Measurements from ENCODE around the gene EPS8L3. TPM values are rescaled to one million over a fixed set of nuclear protein-coding genes. Genes with fewer than 3 reads are reported as not detected.
"Not testable (repeated sequence)": the region's sequence is repeated elsewhere in the genome, so short reads cannot be mapped to it uniquely, and the experiment has no call there.

EPS8L3 gene
- total RNA-seq, 1 experiment from 2014 or later: 0.96 TPM

GRCh38 chr1:109712321-109712864 lies 51.3 kb downstream of the EPS8L3 start (continued):
- TF ChIP-seq EZH2 (IDR thresholded peaks at IDR 0.05) (no peak), EGR1 (IDR thresholded peaks at IDR 0.05; ENCODE audit: low read depth) (no peak), ZNF274 (IDR thresholded peaks at IDR 0.05; ENCODE audit: low read depth, low read length) (no peak)

DNA sequence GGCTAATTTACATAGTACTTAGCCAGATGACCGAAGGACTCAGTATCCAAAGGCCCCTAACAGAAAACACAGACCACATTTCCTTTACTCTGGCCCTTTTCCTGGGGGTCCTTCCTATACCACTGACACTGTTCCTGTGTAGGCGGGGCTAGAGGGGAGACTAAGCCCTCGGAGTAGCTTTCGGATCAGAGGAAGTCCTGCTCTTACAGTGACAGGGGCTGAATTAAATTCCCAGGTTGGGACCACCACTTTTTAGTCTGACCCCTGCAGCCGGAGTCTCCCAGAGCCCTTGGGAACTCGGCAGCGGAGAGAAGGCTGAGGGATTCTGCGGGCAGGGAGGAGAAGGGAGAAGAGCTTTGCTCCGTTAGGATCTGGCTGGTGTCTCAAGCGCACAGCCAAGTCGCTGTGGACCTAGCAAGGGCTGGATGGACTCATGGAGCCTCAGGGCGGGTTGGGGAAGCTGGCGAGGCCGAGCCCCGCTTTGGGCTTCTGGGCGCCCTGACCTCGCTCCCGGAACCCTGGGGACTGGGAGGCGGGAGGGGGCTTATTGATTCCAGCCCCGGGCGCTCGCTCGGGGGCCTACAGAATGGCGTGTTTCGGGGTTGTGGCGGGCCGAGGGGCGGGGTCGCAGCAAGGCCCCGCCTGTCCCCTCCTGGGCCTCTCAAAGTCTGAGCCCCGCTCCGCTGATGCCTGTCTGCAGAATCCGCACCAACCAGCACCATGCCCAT lies 52.0 kb downstream of the EPS8L3 start, which contains the start of gene GSTM5:
Gene GSTM5 (plus strand): TSS at position 659 of the 728 bp plus-strand sequence. CDS start 62 bp downstream, at position 721.
- H3K9me3 ChIP-seq (ENCODE audit: control insufficient read depth in 1 of 2, insufficient read depth in 1 of 2, low read depth in 1 of 2, low read length in 2 of 2); intact Hi-C loops (cut with micrococcal nuclease); ATAC-seq; H2AFZ ChIP-seq (ENCODE audit: low read depth, low read length, poor library complexity, severe bottlenecking); H3K4me1 ChIP-seq (ENCODE audit: control insufficient read depth in 1 of 2, insufficient read depth in 2 of 2, low read length in 2 of 2); H3K9ac ChIP-seq (ENCODE audit: low read length); BruUV-seq (replicated peaks); H3K79me2 ChIP-seq (ENCODE audit: insufficient read depth, low read length); CTCF ChIA-PET; H3K27me3 ChIP-seq (ENCODE audit: insufficient read depth, low read length); H3K27ac ChIP-seq (ENCODE audit: low read depth, low read length); H4K20me1 ChIP-seq (ENCODE audit: insufficient read depth); RAD21 ChIA-PET (ENCODE audit: low non-redundant PET in 1 of 2, low total read pairs in 2 of 2, uncharacterized antibody in 2 of 2, unreplicated experiment in 2 of 2); H3K4me2 ChIP-seq (ENCODE audit: low read length); H3K4me3 ChIP-seq (replicated peaks in 1 of 2; ENCODE audit: low read depth in 1 of 2, low read length in 2 of 2); H3K9me2 ChIP-seq (ENCODE audit: insufficient read depth); H3K36me3 ChIP-seq (ENCODE audit: control insufficient read depth in 1 of 2, insufficient read depth in 2 of 2, low read length in 2 of 2); POLR2A ChIA-PET; DNase-seq (ENCODE audit: low read depth, low spot score): not testable (repeated sequence)

GRCh38 chr1:109709822-109710221 lies 53.9 kb downstream of the EPS8L3 start:
- H3K4me3 ChIP-seq (replicated peaks in 1 of 2; ENCODE audit: low read depth in 1 of 2, low read length in 2 of 2); BruUV-seq (replicated peaks); RAD21 ChIA-PET (ENCODE audit: low non-redundant PET in 1 of 2, low total read pairs in 2 of 2, uncharacterized antibody in 2 of 2, unreplicated experiment in 2 of 2); H3K4me1 ChIP-seq (ENCODE audit: control insufficient read depth in 1 of 2, insufficient read depth in 2 of 2, low read length in 2 of 2); CTCF ChIA-PET; H3K27ac ChIP-seq (ENCODE audit: low read depth, low read length); ATAC-seq; DNase-seq (ENCODE audit: low read depth, low spot score); H3K9me3 ChIP-seq (ENCODE audit: control insufficient read depth in 1 of 2, insufficient read depth in 1 of 2, low read depth in 1 of 2, low read length in 2 of 2); H3K9me2 ChIP-seq (ENCODE audit: insufficient read depth); H3K27me3 ChIP-seq (ENCODE audit: insufficient read depth, low read length); POLR2A ChIA-PET; H3K79me2 ChIP-seq (ENCODE audit: insufficient read depth, low read length); H2AFZ ChIP-seq (ENCODE audit: low read depth, low read length, poor library complexity, severe bottlenecking); H3K9ac ChIP-seq (ENCODE audit: low read length); H4K20me1 ChIP-seq (ENCODE audit: insufficient read depth); H3K4me2 ChIP-seq (ENCODE audit: low read length); H3K36me3 ChIP-seq (ENCODE audit: control insufficient read depth in 1 of 2, insufficient read depth in 2 of 2, low read length in 2 of 2): not testable (repeated sequence)
- intact Hi-C loops (cut with micrococcal nuclease): loop anchor here (5.0 kb wide), 1 partner anchor 38 kb away; no protein-coding TSS in a partner anchor

GRCh38 chr1:109708949-109709348 lies 54.8 kb downstream of the EPS8L3 start:
- H3K9me2 ChIP-seq (ENCODE audit: insufficient read depth); H3K9ac ChIP-seq (ENCODE audit: low read length); H3K27ac ChIP-seq (ENCODE audit: low read depth, low read length); POLR2A ChIA-PET; RAD21 ChIA-PET (ENCODE audit: low non-redundant PET in 1 of 2, low total read pairs in 2 of 2, uncharacterized antibody in 2 of 2, unreplicated experiment in 2 of 2); H3K27me3 ChIP-seq (ENCODE audit: insufficient read depth, low read length); DNase-seq (ENCODE audit: low read depth, low spot score); H2AFZ ChIP-seq (ENCODE audit: low read depth, low read length, poor library complexity, severe bottlenecking); BruUV-seq (replicated peaks); H3K79me2 ChIP-seq (ENCODE audit: insufficient read depth, low read length); H3K4me2 ChIP-seq (ENCODE audit: low read length); H3K4me1 ChIP-seq (ENCODE audit: control insufficient read depth in 1 of 2, insufficient read depth in 2 of 2, low read length in 2 of 2); H3K9me3 ChIP-seq (ENCODE audit: control insufficient read depth in 1 of 2, insufficient read depth in 1 of 2, low read depth in 1 of 2, low read length in 2 of 2); CTCF ChIA-PET; ATAC-seq; H3K36me3 ChIP-seq (ENCODE audit: control insufficient read depth in 1 of 2, insufficient read depth in 2 of 2, low read length in 2 of 2); H3K4me3 ChIP-seq (replicated peaks in 1 of 2; ENCODE audit: low read depth in 1 of 2, low read length in 2 of 2); H4K20me1 ChIP-seq (ENCODE audit: insufficient read depth): not testable (repeated sequence)
- intact Hi-C loops (cut with micrococcal nuclease): loop anchor here (5.0 kb wide), 1 partner anchor 37 kb away; no protein-coding TSS in a partner anchor

All from HCT116 (cell line).